HG02973 (cell line): ENCODE measurements around the gene ITGA7.
"Not testable (repeated sequence)": the region's sequence is repeated elsewhere in the genome, so short reads cannot be mapped to it uniquely, and the experiment has no call there.

ENCODE experiments used
- ATAC-seq: cut with Tn5 transposase; IDR thresholded peaks from one replicate; pipeline ENCODE4 v1.9.1; 2021; ENCODE audit warnings: moderate library complexity; ENCODE audit not compliant: unreplicated experiment

ITGA7 gene

DNA sequence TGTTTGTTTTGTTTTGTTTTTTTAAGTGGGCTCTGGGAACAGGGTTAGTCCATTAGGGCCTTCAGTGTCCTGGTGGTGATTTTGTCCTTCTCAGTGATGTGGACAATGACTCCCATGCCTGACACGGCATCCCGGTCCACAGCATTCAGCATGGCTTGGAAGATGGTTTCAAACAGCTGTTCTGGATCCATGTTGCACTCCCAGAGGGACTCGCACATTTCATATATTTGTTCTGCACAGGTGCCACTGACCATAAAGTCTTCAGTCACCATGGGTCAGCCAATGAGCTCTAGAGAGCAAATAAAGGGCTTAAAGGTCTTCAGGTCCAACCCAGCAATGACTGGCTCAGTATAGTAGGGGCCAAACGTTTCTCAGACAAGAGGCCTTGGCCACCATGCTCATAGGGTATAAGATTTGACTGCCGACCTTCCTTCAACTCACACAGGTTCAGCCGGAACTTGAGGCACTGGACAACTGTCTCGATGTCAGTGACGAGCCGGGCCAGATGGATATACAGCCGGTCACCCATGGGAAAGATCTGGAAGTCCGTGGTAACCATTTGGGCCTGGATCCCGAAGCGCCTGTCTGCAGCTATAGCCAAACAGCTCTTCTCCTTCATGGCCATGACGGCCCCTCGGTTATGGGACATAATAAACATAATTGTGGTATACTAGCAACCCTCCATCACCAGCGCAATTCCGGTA lies 53.0 kb downstream of the ITGA7 start:
- ATAC-seq = no peak

DNA sequence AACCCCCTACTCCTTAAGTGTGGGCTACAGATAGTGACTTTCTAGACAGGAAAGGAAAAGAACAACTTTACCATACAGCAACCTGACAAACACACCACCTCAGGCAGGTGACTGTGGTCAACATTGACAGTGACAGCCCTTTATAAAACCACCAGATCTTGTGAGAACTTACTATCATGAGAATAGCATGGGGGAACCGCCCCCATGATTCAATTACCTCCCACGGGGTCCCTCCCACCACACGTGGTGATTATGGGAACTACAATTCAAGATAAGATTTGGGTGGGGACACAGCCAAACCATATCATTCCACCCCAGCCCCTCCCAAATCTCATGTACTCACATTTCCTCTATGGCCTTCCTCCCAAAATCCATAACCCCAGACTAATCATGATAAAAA lies 54.7 kb downstream of the ITGA7 start:
- ATAC-seq = no peak

DNA sequence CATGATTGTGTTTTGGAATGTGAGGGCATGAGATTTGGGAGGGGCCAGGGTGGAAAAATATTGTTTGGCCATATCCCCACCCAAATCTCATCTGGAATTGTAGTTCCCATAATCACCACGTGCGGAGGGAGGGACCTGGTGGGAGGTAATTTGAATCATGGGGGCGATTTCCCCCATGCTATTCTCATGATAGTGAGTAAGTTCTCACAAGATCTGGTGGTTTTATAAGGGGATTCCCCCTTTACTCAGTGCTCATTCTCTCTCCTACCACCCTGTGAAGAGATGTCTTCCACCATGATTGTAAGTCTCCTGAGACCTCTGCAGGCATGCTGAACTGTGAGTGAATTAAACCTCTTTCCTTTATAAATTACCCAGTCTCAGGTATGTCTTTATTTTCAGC lies 55.4 kb downstream of the ITGA7 start:
- no peak for ATAC-seq

- ATAC-seq = no peak
These were observed 56.4 kb downstream of the ITGA7 start for GRCh38 chr12:55651299-55651683.

DNA sequence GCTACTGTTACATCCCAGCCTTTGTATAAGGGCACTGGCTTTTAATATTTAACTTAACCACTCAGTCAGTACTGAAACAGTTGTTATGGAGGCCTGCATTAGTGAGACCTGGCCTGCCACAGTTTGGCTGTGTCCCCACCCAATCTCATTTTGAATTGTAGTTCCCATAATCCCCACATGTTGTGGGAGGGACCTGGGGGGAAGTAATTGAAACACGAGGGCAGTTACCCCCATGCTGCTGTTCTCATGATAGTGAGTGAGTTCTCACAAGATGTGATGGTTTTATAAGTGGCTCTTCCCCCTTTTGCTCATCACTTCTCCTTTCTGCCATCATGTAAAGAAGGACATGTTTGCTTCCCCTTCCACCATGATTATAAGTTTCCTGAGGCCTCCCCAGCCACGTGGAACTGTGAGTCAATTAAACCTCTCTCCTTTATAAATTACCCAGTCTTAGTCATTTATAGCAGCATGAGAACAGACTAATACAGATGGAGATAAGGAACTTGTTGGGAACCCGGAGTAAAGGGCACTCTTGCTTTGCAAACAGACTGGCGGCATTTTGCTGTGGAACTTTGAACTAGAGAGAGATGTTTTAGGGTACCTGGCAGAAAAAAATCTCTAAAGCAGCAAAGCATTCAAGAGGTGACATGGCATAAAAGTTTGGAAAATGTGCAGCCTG lies 56.9 kb downstream of the ITGA7 start:
- not testable (repeated sequence) for ATAC-seq

- ATAC-seq = no peak
These were observed 60.7 kb downstream of the ITGA7 start for GRCh38 chr12:55647027-55647426.

- ATAC-seq = no peak
These were observed 63.1 kb downstream of the ITGA7 start for GRCh38 chr12:55644591-55644990.

GRCh38 chr12:55642669-55643068 lies 65.0 kb downstream of the ITGA7 start:
- ATAC-seq = no peak

DNA sequence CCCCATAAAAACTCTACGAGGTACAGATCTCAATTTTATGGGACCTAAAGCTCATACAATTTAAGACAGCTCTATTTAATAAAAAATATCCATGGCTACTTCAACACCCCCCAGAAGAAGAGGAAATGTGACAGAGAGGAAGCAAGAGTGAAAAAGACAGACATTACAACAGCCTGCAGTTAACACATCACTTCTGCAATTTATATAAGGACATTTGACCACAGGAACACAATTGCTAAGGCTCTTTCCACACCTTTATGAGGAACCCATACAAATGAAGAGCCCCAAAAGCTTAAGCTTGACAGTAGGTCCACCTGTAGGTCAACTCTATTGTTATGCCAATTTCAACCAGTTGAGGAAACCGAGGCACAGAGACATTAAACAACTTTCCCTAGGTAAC lies 65.4 kb downstream of the ITGA7 start:
- no peak for ATAC-seq

DNA sequence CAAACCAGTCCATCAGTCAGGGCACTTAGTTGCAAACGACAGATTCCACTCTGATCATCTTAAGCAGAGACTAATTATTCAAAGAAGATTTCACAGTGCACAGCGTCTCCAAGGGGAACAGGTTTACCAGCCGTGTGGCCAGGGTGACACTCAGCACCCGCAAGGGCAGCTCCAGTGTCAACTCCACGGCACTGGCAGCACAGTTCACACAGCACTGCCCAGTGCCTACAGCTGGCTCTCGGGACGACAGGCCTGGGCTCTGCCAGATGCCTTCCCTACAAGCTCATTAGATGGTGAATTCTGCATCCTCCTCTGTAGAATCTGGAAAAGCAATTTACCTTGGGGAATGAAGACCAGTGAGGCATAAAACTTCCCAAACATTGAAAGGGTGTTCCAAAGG lies 66.1 kb downstream of the ITGA7 start:
- ATAC-seq = no peak

GRCh38 chr12:55637467-55637866 lies 70.2 kb downstream of the ITGA7 start:
- no peak for ATAC-seq

DNA sequence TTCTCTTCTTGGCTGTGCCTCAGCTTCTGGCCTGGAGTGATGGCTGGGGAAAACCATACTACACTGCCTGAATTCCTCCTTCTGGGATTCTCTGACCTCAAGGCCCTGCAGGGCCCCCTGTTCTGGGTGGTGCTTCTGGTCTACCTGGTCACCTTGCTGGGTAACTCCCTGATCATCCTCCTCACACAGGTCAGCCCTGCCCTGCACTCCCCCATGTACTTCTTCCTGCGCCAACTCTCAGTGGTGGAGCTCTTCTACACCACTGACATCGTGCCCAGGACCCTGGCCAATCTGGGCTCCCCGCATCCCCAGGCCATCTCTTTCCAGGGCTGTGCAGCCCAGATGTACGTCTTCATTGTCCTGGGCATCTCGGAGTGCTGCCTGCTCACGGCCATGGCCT lies 70.9 kb downstream of the ITGA7 start, which contains the start of gene OR10P1:
Gene OR10P1 (plus strand): TSS at position 40 of the 400 bp plus-strand sequence. CDS start 0 bp downstream, at position 40.
- ATAC-seq = no peak

GRCh38 chr12:55636116-55636655 lies 71.5 kb downstream of the ITGA7 start:
- no peak for ATAC-seq
